SK-N-SH treated with all-trans-retinoic acid at 6 μM for 48 hours (cell line): ENCODE measurements around the gene C17orf107.

Source experiments
- BACH2 ChIP-seq: fragments of 250-450 bp; sonication (Bioruptor Pico); IDR thresholded peaks from 2 replicates; pipeline ENCODE4 v1.9.0; 2021; ENCODE audit warnings: mild to moderate bottlenecking, borderline replicate concordance
- ISL1 ChIP-seq: fragments of 250-450 bp; sonication (Bioruptor Pico); IDR thresholded peaks from 2 replicates; pipeline ENCODE4 v2.1.2; 2022; ENCODE audit warnings: mild to moderate bottlenecking, moderate library complexity
- TOX ChIP-seq: fragments of 250-450 bp; sonication (Bioruptor Pico); IDR thresholded peaks from 2 replicates; pipeline ENCODE4 v1.8.0; 2021; ENCODE audit warnings: mild to moderate bottlenecking, moderate library complexity, borderline replicate concordance
- TF ChIP-seq, protein P1 (sequence below): fragments of 250-450 bp; sonication (Bioruptor Pico); IDR thresholded peaks from 2 replicates; pipeline ENCODE4 v1.5.0; 2020; ENCODE audit warnings: mild to moderate bottlenecking, moderate library complexity

DNA sequence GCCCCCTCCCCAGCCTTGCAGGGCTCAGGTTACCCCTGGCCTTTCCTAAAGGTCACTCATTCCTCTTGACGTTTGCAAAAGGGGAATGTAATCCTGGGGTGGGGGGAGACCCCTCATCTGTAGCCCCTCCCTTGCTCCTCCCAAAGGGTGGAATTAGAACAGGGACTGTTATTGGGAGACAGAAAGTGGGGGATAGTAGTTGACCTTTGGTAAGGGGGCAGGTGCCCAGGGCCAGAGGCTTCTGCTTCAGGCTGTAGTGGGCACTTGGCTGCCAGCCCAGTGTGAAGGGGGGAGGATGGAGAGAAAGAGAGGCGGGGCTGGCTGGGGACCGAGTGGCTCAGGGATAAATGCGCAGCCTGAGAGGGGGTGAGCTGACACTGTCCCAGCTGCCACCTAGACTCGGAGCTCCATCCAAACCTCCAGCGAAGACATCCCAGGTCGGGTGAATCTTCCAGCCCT is 51.4 kb downstream of the C17orf107 start, which contains the start of gene ENO3:
- TF ChIP-seq, protein P1, sequence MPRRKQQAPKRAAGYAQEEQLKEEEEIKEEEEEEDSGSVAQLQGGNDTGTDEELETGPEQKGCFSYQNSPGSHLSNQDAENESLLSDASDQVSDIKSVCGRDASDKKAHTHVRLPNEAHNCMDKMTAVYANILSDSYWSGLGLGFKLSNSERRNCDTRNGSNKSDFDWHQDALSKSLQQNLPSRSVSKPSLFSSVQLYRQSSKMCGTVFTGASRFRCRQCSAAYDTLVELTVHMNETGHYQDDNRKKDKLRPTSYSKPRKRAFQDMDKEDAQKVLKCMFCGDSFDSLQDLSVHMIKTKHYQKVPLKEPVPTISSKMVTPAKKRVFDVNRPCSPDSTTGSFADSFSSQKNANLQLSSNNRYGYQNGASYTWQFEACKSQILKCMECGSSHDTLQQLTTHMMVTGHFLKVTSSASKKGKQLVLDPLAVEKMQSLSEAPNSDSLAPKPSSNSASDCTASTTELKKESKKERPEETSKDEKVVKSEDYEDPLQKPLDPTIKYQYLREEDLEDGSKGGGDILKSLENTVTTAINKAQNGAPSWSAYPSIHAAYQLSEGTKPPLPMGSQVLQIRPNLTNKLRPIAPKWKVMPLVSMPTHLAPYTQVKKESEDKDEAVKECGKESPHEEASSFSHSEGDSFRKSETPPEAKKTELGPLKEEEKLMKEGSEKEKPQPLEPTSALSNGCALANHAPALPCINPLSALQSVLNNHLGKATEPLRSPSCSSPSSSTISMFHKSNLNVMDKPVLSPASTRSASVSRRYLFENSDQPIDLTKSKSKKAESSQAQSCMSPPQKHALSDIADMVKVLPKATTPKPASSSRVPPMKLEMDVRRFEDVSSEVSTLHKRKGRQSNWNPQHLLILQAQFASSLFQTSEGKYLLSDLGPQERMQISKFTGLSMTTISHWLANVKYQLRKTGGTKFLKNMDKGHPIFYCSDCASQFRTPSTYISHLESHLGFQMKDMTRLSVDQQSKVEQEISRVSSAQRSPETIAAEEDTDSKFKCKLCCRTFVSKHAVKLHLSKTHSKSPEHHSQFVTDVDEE (CRISPR knock-in tag), result no peak
- no peak for TF ChIP-seq TOX (CRISPR knock-in tag)
- TF ChIP-seq ISL1 (CRISPR knock-in tag), result no peak
- no peak for TF ChIP-seq BACH2 (CRISPR knock-in tag)
